Measurements from ENCODE around the gene CDK19.

DNA sequence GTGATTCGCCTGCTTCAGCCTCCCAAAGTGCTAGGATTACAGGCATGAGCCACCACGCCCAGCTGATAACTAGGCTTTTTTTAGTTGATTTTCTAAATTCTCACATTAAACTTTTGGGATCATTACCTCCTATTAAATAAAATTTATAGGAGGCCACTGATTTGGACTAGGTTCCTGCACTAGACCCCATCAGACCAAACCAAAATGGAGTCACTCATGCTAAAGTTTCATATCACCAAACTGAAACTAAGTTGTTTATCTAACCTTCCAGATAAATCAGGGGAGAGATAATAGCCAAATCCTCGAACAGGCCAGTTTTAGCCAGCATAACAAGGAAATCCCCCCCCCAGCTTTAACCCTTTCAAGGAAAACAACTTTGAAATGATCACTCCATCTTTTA lies 240.5 kb downstream of the CDK19 start:
- TF ChIP-seq, protein P1, sequence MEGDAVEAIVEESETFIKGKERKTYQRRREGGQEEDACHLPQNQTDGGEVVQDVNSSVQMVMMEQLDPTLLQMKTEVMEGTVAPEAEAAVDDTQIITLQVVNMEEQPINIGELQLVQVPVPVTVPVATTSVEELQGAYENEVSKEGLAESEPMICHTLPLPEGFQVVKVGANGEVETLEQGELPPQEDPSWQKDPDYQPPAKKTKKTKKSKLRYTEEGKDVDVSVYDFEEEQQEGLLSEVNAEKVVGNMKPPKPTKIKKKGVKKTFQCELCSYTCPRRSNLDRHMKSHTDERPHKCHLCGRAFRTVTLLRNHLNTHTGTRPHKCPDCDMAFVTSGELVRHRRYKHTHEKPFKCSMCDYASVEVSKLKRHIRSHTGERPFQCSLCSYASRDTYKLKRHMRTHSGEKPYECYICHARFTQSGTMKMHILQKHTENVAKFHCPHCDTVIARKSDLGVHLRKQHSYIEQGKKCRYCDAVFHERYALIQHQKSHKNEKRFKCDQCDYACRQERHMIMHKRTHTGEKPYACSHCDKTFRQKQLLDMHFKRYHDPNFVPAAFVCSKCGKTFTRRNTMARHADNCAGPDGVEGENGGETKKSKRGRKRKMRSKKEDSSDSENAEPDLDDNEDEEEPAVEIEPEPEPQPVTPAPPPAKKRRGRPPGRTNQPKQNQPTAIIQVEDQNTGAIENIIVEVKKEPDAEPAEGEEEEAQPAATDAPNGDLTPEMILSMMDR (IDR thresholded peaks at IDR 0.05) = no peak
- TF ChIP-seq POLR2A (IDR thresholded peaks at IDR 0.05) (no peak), POLR2AphosphoS5 (IDR thresholded peaks at IDR 0.05) (no peak)

Measured in upper lobe of left lung (tissue), 4 donors.